GM10266 (cell line): ENCODE measurements around the gene PRKAA1.

ENCODE experiments used
- DNase-seq: peaks from one replicate; pipeline ENCODE4 v3.0.0; 2012; ENCODE audit errors: extremely low spot score
- TF ChIP-seq, protein P1 (sequence below): IDR thresholded peaks from 2 replicates; pipeline ENCODE4 v1.5.1; 2012; ENCODE audit warnings: mild to moderate bottlenecking, low read depth; ENCODE audit not compliant: control insufficient read depth, insufficient read depth; ENCODE audit errors: missing control alignments

Gene PRKAA1

DNA sequence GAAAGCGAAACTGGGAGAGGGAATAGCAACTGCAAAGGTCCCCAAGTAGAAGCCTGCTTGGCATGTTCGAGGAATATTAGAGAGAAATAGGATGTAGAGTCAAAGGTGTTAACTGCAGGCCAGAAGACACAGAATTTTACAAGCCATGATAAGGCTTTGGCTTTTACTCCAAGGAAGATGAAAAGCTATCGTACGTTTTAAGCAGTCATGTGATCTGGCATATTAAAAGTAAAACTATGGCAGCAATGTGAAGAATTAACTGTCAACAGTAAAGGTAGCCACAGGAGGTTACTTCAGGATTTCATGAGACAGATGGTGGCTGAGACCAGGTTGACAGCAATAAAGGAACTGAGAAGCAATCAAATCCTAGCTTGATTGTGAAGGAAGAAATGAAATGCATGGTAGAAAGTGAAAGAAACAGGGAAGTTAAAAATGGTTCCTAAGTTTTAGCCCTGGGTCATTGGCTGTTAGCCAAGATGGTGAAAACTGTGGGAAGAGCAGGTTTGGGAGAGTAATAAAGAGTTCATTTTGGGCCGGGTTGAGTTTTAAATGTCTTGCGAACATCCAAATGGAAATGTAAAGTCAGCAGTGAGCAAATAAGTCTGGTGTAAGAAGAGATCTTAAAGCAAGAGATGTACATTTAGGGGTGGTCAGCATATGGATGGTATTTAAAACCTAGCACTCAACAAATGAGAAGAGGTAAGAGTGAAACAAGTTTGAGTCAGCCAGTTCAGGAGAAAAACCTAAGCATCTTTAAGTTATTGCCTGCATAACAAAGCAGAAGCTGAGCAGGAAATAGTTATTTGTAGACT is 22.1 kb downstream of the PRKAA1 start:
- TF ChIP-seq, protein P1, sequence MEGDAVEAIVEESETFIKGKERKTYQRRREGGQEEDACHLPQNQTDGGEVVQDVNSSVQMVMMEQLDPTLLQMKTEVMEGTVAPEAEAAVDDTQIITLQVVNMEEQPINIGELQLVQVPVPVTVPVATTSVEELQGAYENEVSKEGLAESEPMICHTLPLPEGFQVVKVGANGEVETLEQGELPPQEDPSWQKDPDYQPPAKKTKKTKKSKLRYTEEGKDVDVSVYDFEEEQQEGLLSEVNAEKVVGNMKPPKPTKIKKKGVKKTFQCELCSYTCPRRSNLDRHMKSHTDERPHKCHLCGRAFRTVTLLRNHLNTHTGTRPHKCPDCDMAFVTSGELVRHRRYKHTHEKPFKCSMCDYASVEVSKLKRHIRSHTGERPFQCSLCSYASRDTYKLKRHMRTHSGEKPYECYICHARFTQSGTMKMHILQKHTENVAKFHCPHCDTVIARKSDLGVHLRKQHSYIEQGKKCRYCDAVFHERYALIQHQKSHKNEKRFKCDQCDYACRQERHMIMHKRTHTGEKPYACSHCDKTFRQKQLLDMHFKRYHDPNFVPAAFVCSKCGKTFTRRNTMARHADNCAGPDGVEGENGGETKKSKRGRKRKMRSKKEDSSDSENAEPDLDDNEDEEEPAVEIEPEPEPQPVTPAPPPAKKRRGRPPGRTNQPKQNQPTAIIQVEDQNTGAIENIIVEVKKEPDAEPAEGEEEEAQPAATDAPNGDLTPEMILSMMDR, result no peak
- DNase-seq, result no peak

DNA sequence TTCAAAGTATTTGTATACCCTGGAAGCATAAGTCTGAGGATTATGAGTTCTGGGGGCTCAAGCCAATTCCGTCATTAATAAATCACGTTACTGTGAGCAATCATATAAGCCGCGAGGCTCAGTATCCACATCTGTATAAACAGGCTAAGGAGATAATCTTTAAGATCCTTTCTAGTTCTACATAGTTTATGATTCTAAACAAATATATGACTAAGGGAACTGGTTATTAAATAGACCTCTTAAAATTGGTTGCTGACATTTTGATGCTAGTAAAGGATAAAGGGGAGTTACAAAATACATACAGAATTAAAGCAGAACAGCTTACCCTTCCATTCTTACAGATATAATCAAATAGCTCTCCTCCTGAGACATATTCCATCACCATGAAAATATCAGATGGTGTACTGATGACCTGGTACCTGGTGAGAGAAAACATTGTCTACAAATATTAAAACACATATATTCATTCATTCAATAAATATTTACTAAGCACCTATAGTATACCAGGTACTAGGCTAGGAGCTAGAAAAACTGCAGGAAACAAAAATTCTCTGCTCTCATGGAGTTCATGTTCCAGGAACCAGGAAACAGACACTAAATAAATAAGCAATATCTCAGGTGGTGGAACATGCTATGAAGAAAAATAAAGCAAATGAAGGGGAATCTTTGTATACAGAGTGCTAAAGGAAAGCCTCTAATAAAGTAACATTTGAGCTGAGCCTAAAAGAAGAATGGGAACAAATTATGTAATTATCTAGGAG is 22.9 kb downstream of the PRKAA1 start:
- DNase-seq, result no peak
- TF ChIP-seq, protein P1, result no peak

- TF ChIP-seq, protein P1, result no peak
- DNase-seq, result no peak
These were observed 23.6 kb downstream of the PRKAA1 start for GRCh38 chr5:40774623-40775022.

GRCh38 chr5:40770764-40771163 is 27.4 kb downstream of the PRKAA1 start:
- DNase-seq, result no peak
- TF ChIP-seq, protein P1, result no peak

- no peak for DNase-seq
- TF ChIP-seq, protein P1, result no peak
These were observed 35.5 kb downstream of the PRKAA1 start for GRCh38 chr5:40762705-40763104.

GRCh38 chr5:40757400-40757799 is 40.8 kb downstream of the PRKAA1 start:
- TF ChIP-seq, protein P1, result no peak
- no peak for DNase-seq
